Measurements from ENCODE around the gene CCND2.
A peak's percentile ranks its signal among the peaks of the same experiment; 100 is the strongest.

The CCND2 gene

GRCh38 chr12:4270016-4270830, 3.3 kb upstream of the CCND2 start (continued):
- TF ChIP-seq ZBTB49 (tag by site-specific recombination; IDR thresholded peaks at IDR 0.05; ENCODE audit: low read depth) = no peak
- TF ChIP-seq, protein P1, sequence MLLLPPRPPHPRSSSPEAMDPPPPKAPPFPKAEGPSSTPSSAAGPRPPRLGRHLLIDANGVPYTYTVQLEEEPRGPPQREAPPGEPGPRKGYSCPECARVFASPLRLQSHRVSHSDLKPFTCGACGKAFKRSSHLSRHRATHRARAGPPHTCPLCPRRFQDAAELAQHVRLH (tag by site-specific recombination; IDR thresholded peaks at IDR 0.05) = no peak
- no peak for TF ChIP-seq SCRT2 (tag by site-specific recombination; IDR thresholded peaks at IDR 0.05)
- no peak; the same call in 1 of the 2 replicates for TF ChIP-seq ZNF366 (tag by site-specific recombination; conservative IDR thresholded peaks at IDR 0.05)
- peak; percentile 66; the same call in 1 of the 2 replicates for TF ChIP-seq MZF1 (tag by site-specific recombination; IDR thresholded peaks at IDR 0.05; ENCODE audit: borderline replicate concordance)
- no peak for TF ChIP-seq ZFHX2 (tag by site-specific recombination; conservative IDR thresholded peaks at IDR 0.05)
- no peak for TF ChIP-seq GLIS2 (tag by site-specific recombination; IDR thresholded peaks at IDR 0.05)
- TF ChIP-seq ZNF660 (tag by site-specific recombination; IDR thresholded peaks at IDR 0.05) = no peak
- TF ChIP-seq ZNF701 (tag by site-specific recombination; IDR thresholded peaks at IDR 0.05) = no peak
- no peak for TF ChIP-seq ZNF76 (tag by site-specific recombination; IDR thresholded peaks at IDR 0.05; ENCODE audit: borderline replicate concordance, low read depth)
- no peak for TF ChIP-seq ZFP3 (tag by site-specific recombination; IDR thresholded peaks at IDR 0.05; ENCODE audit: low read depth)
- no peak for TF ChIP-seq KLF16 (tag by site-specific recombination; IDR thresholded peaks at IDR 0.05)
- TF ChIP-seq ZNF175 (tag by site-specific recombination; IDR thresholded peaks at IDR 0.05) = no peak
- TF ChIP-seq ZNF423 (tag by site-specific recombination; IDR thresholded peaks at IDR 0.05) = no peak
- TF ChIP-seq ZFP69B (tag by site-specific recombination; IDR thresholded peaks at IDR 0.05) = no peak

GRCh38 chr12:4270831-4271716, 2.5 kb upstream of the CCND2 start:
- ChIA-PET POLR2A (interaction anchor here (0.9 kb wide), 1 partner anchor 11 kb away, joined by 3 read pairs; no protein-coding TSS in a partner anchor), CTCF (interaction anchor here (1.0 kb wide), 1 partner anchor 385 kb away, joined by 6 read pairs; no protein-coding TSS in a partner anchor)
- Histone ChIP-seq H3K27ac (ENCODE audit: extremely low read depth, low read depth, low read length) (peak overlapping the region; percentile 43; the same call in 1 of the 2 replicates), H3K4me1 (ENCODE audit: control insufficient read depth, insufficient read depth, low read length) (peaks cover 23% of the 10 kb centered on the region), H3K36me3 (ENCODE audit: control insufficient read depth in 2 of 2, insufficient read depth in 1 of 2, low read length in 2 of 2) (peaks cover 0 to 3% of the 10 kb centered on the region in 2 experiments; a peak in 1 of 3 replicates), H3K9me3 (ENCODE audit: control insufficient read depth, insufficient read depth, low read depth, low read length) (no peaks in the 10 kb centered on the region), H3K4me3 (ENCODE audit: low read depth, low read length) (peak overlapping the region; percentile 21)
- TF ChIP-seq KLF10 (tag by site-specific recombination; IDR thresholded peaks at IDR 0.05) = no peak
- no peak for TF ChIP-seq ZNF596 (tag by site-specific recombination; IDR thresholded peaks at IDR 0.05)
- no peak for TF ChIP-seq ZNF416 (tag by site-specific recombination; IDR thresholded peaks at IDR 0.05)
- no peak for TF ChIP-seq ZNF555 (tag by site-specific recombination; conservative IDR thresholded peaks at IDR 0.05)
- TF ChIP-seq ZNF184 (tag by site-specific recombination; IDR thresholded peaks at IDR 0.05) = no peak
- TF ChIP-seq, protein P2, sequence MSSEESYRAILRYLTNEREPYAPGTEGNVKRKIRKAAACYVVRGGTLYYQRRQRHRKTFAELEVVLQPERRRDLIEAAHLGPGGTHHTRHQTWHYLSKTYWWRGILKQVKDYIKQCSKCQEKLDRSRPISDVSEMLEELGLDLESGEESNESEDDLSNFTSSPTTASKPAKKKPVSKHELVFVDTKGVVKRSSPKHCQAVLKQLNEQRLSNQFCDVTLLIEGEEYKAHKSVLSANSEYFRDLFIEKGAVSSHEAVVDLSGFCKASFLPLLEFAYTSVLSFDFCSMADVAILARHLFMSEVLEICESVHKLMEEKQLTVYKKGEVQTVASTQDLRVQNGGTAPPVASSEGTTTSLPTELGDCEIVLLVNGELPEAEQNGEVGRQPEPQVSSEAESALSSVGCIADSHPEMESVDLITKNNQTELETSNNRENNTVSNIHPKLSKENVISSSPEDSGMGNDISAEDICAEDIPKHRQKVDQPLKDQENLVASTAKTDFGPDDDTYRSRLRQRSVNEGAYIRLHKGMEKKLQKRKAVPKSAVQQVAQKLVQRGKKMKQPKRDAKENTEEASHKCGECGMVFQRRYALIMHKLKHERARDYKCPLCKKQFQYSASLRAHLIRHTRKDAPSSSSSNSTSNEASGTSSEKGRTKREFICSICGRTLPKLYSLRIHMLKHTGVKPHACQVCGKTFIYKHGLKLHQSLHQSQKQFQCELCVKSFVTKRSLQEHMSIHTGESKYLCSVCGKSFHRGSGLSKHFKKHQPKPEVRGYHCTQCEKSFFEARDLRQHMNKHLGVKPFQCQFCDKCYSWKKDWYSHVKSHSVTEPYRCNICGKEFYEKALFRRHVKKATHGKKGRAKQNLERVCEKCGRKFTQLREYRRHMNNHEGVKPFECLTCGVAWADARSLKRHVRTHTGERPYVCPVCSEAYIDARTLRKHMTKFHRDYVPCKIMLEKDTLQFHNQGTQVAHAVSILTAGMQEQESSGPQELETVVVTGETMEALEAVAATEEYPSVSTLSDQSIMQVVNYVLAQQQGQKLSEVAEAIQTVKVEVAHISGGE (tag by site-specific recombination; conservative IDR thresholded peaks at IDR 0.05; ENCODE audit: low read depth) = peak; percentile 71
- TF ChIP-seq SCRT1 (tag by site-specific recombination; IDR thresholded peaks at IDR 0.05; ENCODE audit: borderline replicate concordance) = no peak
- TF ChIP-seq, protein P3, sequence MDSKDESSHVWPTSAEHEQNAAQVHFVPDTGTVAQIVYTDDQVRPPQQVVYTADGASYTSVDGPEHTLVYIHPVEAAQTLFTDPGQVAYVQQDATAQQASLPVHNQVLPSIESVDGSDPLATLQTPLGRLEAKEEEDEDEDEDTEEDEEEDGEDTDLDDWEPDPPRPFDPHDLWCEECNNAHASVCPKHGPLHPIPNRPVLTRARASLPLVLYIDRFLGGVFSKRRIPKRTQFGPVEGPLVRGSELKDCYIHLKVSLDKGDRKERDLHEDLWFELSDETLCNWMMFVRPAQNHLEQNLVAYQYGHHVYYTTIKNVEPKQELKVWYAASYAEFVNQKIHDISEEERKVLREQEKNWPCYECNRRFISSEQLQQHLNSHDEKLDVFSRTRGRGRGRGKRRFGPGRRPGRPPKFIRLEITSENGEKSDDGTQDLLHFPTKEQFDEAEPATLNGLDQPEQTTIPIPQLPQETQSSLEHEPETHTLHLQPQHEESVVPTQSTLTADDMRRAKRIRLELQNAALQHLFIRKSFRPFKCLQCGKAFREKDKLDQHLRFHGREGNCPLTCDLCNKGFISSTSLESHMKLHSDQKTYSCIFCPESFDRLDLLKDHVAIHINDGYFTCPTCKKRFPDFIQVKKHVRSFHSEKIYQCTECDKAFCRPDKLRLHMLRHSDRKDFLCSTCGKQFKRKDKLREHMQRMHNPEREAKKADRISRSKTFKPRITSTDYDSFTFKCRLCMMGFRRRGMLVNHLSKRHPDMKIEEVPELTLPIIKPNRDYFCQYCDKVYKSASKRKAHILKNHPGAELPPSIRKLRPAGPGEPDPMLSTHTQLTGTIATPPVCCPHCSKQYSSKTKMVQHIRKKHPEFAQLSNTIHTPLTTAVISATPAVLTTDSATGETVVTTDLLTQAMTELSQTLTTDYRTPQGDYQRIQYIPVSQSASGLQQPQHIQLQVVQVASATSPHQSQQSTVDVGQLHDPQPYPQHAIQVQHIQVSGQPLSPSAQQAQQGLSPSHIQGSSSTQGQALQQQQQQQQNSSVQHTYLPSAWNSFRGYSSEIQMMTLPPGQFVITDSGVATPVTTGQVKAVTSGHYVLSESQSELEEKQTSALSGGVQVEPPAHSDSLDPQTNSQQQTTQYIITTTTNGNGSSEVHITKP (tag by site-specific recombination; IDR thresholded peaks at IDR 0.05) = no peak
- TF ChIP-seq YY2 (tag by site-specific recombination; IDR thresholded peaks at IDR 0.05) = no peak

Data from HEK293 (cell line).